ENCODE data around the gene WDFY3.

Gene WDFY3

GRCh38 chr4:84925558-84925957 lies 40.9 kb downstream of the WDFY3 start:
- Histone ChIP-seq H3K79me2 (peaks cover 5% of the 10 kb centered on the region), H3K9me3 (ENCODE audit: control insufficient read depth, low read length) (no peaks in the 10 kb centered on the region), H3K9ac (no peak overlapping the region), H3K36me3 (ENCODE audit: control insufficient read depth, insufficient read depth, low read length) (no peaks in the 10 kb centered on the region), H2AFZ (no peak overlapping the region), H3K4me3 (ENCODE audit: low read depth, low read length) (no peak overlapping the region), H3K27me3 (ENCODE audit: control insufficient read depth, insufficient read depth, low read length) (no peaks in the 10 kb centered on the region), H3K27ac (no peak overlapping the region), H3K4me2 (ENCODE audit: low read length) (no peak overlapping the region), H3K4me1 (peaks cover 4% of the 10 kb centered on the region)
- TF ChIP-seq CTCF (IDR thresholded peaks at IDR 0.05): no peak

- H3K4me3 ChIP-seq (ENCODE audit: low read depth, low read length): no peak overlapping the region
- peak overlapping the region; percentile 9 for H3K4me2 ChIP-seq (ENCODE audit: low read length)
- H3K9ac ChIP-seq: no peak overlapping the region
- H3K27me3 ChIP-seq (ENCODE audit: control insufficient read depth, insufficient read depth, low read length): no peaks in the 10 kb centered on the region
- H2AFZ ChIP-seq: no peak overlapping the region
- H3K4me1 ChIP-seq: peaks cover 4% of the 10 kb centered on the region
- no peak overlapping the region for H3K27ac ChIP-seq
- H3K36me3 ChIP-seq (ENCODE audit: control insufficient read depth, insufficient read depth, low read length): no peaks in the 10 kb centered on the region
- no peaks in the 10 kb centered on the region for H3K9me3 ChIP-seq (ENCODE audit: control insufficient read depth, low read length)
- H3K79me2 ChIP-seq: peaks cover 5% of the 10 kb centered on the region
- no peak for TF ChIP-seq CTCF (IDR thresholded peaks at IDR 0.05)
These were observed 42.1 kb downstream of the WDFY3 start for GRCh38 chr4:84924434-84924833.

- Histone ChIP-seq H3K9me3 (ENCODE audit: control insufficient read depth, low read length) (no peaks in the 10 kb centered on the region), H3K4me1 (peaks cover 4% of the 10 kb centered on the region), H3K4me2 (ENCODE audit: low read length) (no peak overlapping the region), H3K36me3 (ENCODE audit: control insufficient read depth, insufficient read depth, low read length) (no peaks in the 10 kb centered on the region), H3K9ac (no peak overlapping the region), H2AFZ (no peak overlapping the region), H3K27me3 (ENCODE audit: control insufficient read depth, insufficient read depth, low read length) (no peaks in the 10 kb centered on the region), H3K79me2 (peaks cover 2% of the 10 kb centered on the region), H3K4me3 (ENCODE audit: low read depth, low read length) (no peak overlapping the region), H3K27ac (no peak overlapping the region)
- no peak for TF ChIP-seq CTCF (IDR thresholded peaks at IDR 0.05)
These were observed 45.9 kb downstream of the WDFY3 start for GRCh38 chr4:84920617-84921016.

GRCh38 chr4:84917869-84918600 lies 48.5 kb downstream of the WDFY3 start:
- Histone ChIP-seq H3K4me1 (no peaks in the 10 kb centered on the region), H3K79me2 (peaks cover 2% of the 10 kb centered on the region), H3K36me3 (ENCODE audit: control insufficient read depth, insufficient read depth, low read length) (no peaks in the 10 kb centered on the region), H3K27ac (no peak overlapping the region), H3K9ac (no peak overlapping the region), H3K9me3 (ENCODE audit: control insufficient read depth, low read length) (no peaks in the 10 kb centered on the region), H3K4me3 (ENCODE audit: low read depth, low read length) (no peak overlapping the region), H3K4me2 (ENCODE audit: low read length) (no peak overlapping the region), H3K27me3 (ENCODE audit: control insufficient read depth, insufficient read depth, low read length) (no peaks in the 10 kb centered on the region), H2AFZ (no peak overlapping the region)
- TF ChIP-seq CTCF (IDR thresholded peaks at IDR 0.05): no peak
